HFFc6 (cell line): ENCODE results near the gene GMPPA. TPM values are rescaled to one million over a fixed set of nuclear protein-coding genes. Genes with fewer than 3 reads are reported as not detected.

Experiments
- DNase-seq: peaks from one replicate; pipeline ENCODE4 v3.0.0-alpha.2; 2018
- H3K27ac Mint-ChIP-seq: 2 replicates; pipeline ENCODE4 v1.8.0; 2020; ENCODE audit warnings: mild to moderate bottlenecking, mixed read lengths
- H3K27me3 Mint-ChIP-seq: 2 replicates; pipeline ENCODE4 v1.8.0; 2021; ENCODE audit warnings: mild to moderate bottlenecking, moderate library complexity, mixed read lengths; ENCODE audit not compliant: insufficient read depth
- H3K36me3 Mint-ChIP-seq: 2 replicates; pipeline ENCODE4 v1.8.0; 2021; ENCODE audit warnings: low read depth, mixed read lengths
- H3K4me1 Mint-ChIP-seq: 2 replicates; pipeline ENCODE4 v1.8.0; 2020; ENCODE audit warnings: low read depth, mixed read lengths
- H3K4me3 Mint-ChIP-seq: 2 replicates; pipeline ENCODE4 v1.8.0; 2020; ENCODE audit warnings: mild to moderate bottlenecking, moderate library complexity, mixed read lengths
- H3K9me3 Mint-ChIP-seq: 2 replicates; pipeline ENCODE4 v1.8.0; 2020; ENCODE audit warnings: mild to moderate bottlenecking, mixed read lengths
- total RNA-seq, 6 experiments: library from RNA; stranded (reverse); fragmentation: NEBNext Ultra II Directional; extraction: Animal tissue kit (Norgen Biotek cat#: 25700); gene quantifications; 2 replicates in 1 of 6; 3 replicates in 5 of 6; pipeline ENCODE4 v1.2.3, GENCODE V29; 2021
- TF ChIP-seq, protein P1 (sequence below): fragments of 200-600 bp; sonication (generic); IDR thresholded peaks from 2 replicates; pipeline ENCODE4 v1.5.0; 2021; ENCODE audit warnings: antibody characterized with exemption, mild to moderate bottlenecking

GMPPA gene
- total RNA-seq, 6 experiments from 2014 or later = 68.9 to 85.3 (median 74.1) TPM

DNA sequence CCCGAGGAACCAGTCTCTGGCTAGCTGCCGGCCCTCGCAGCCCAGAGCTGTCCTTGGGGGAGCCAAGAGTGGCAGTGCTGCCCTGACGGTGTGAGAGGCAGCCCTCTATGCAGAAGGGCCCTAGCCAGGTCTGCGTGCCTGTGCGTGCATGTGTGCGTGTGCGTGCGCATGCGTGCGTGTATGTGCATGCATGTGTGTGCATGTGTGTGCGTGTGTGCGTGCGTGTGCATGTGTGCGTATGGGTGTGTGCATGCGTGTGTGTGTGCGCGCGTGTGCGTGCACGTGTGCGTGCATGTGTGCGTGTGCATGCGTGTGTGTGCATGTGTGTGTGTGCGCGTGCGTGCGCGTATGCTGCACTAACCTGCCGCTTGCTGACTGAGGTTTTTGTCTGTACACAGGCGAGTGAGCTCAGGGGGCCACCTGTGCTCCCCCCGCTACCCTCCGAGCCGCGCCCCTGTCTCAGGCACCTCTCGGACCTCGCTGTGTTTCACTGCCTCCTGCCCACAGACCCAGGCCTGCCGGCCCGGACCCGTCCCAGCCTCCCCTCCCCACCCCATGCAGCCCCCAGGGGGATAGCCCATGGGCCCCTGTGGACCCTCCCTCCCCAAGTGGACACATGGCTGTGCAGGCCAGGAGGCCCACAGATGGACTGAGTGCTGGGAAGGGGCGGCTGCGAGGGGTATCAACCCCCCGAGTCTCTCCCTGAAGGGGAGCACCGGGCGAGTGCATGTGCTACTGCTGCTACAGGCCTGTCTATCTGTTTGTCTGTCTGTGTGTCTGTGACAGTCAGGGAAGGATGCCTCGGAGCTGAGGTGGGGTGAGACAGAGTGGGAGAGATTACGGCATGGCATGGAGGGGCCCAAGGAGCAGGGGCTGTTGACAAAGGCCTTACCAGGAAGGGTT lies 32.8 kb upstream of the GMPPA start:
- DNase-seq = no peak
- peaks cover 2% of the 10 kb centered on the region for H3K27me3 Mint-ChIP-seq
- TF ChIP-seq, protein P1, sequence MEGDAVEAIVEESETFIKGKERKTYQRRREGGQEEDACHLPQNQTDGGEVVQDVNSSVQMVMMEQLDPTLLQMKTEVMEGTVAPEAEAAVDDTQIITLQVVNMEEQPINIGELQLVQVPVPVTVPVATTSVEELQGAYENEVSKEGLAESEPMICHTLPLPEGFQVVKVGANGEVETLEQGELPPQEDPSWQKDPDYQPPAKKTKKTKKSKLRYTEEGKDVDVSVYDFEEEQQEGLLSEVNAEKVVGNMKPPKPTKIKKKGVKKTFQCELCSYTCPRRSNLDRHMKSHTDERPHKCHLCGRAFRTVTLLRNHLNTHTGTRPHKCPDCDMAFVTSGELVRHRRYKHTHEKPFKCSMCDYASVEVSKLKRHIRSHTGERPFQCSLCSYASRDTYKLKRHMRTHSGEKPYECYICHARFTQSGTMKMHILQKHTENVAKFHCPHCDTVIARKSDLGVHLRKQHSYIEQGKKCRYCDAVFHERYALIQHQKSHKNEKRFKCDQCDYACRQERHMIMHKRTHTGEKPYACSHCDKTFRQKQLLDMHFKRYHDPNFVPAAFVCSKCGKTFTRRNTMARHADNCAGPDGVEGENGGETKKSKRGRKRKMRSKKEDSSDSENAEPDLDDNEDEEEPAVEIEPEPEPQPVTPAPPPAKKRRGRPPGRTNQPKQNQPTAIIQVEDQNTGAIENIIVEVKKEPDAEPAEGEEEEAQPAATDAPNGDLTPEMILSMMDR = no peak
- H3K4me3 Mint-ChIP-seq = no peak overlapping the region
- H3K4me1 Mint-ChIP-seq = peaks cover 22% of the 10 kb centered on the region
- H3K27ac Mint-ChIP-seq = no peak overlapping the region
- H3K9me3 Mint-ChIP-seq = no peaks in the 10 kb centered on the region
- peaks cover 16% of the 10 kb centered on the region for H3K36me3 Mint-ChIP-seq

GRCh38 chr2:219466816-219467735 lies 31.6 kb upstream of the GMPPA start:
- no peaks in the 10 kb centered on the region for H3K9me3 Mint-ChIP-seq
- no peak for DNase-seq
- peaks cover 24% of the 10 kb centered on the region for H3K36me3 Mint-ChIP-seq
- no peak overlapping the region for H3K4me3 Mint-ChIP-seq
- H3K27me3 Mint-ChIP-seq = peaks cover 2% of the 10 kb centered on the region
- peak overlapping the region; percentile 58 for H3K27ac Mint-ChIP-seq
- TF ChIP-seq, protein P1 = no peak
- H3K4me1 Mint-ChIP-seq = peaks cover 15% of the 10 kb centered on the region

DNA sequence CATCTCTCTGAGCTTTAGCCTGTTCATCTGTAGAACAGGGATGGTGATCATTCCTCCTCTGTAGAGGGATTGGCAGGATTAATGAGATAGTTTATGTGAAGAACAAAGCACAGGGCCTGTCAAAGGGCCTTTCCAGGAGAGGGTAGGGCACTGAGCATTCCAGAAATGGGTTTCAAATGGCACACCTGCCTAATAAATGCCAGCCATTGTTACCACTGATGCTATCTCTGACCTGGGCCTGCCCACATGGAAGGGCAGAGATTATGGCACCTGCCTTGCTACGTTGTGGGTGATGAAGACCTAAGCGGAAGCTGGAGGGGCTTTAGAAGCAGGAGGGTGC lies 31.0 kb upstream of the GMPPA start:
- DNase-seq = no peak
- Mint-ChIP-seq H3K27me3 (peaks cover 2% of the 10 kb centered on the region), H3K9me3 (no peaks in the 10 kb centered on the region), H3K4me3 (no peak overlapping the region), H3K27ac (peak overlapping the region; percentile 17; the same call in 1 of the 2 replicates), H3K4me1 (peaks cover 15% of the 10 kb centered on the region), H3K36me3 (peaks cover 20% of the 10 kb centered on the region)
- TF ChIP-seq, protein P1 = no peak

- Mint-ChIP-seq H3K36me3 (peaks cover 16% of the 10 kb centered on the region; the same call in 1 of the 2 replicates), H3K4me1 (peaks cover 15% of the 10 kb centered on the region), H3K4me3 (no peak overlapping the region), H3K27ac (no peak overlapping the region), H3K27me3 (peaks cover 2% of the 10 kb centered on the region), H3K9me3 (no peaks in the 10 kb centered on the region)
- TF ChIP-seq, protein P1 = no peak
- DNase-seq = no peak
Measured at GRCh38 chr2:219468410-219469185, 30.1 kb upstream of the GMPPA start.

DNA sequence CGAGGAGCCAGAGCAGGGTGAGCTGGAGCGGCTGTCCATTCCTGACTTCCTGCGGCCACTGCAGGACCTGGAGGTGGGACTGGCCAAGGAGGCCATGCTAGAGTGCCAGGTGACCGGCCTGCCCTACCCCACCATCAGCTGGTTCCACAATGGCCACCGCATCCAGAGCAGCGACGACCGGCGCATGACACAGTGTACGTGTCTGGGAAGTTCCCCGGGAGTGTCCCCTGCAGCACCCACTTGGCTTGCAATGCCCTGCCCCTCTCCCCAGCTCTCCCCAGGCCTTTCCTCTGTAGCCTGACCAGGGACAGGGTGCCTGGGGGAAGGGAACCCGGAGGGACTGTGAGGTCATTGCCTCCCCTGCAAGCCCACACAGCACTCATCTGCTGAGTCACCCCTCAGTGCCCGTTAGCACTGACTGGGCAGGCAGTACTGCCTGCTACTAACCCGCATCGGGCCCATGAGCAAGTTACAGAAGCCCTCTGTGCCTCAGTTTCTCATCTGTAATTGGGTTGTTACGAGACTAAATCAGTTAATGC lies 29.4 kb upstream of the GMPPA start:
- no peaks in the 10 kb centered on the region for H3K9me3 Mint-ChIP-seq
- peaks cover 15% of the 10 kb centered on the region for H3K4me1 Mint-ChIP-seq
- H3K27me3 Mint-ChIP-seq = no peaks in the 10 kb centered on the region; the same call in none of the 2 replicates
- H3K4me3 Mint-ChIP-seq = no peak overlapping the region
- peak overlapping the region; percentile 57 for H3K27ac Mint-ChIP-seq
- TF ChIP-seq, protein P1 = no peak
- H3K36me3 Mint-ChIP-seq = peaks cover 16% of the 10 kb centered on the region; the same call in 1 of the 2 replicates
- peak; percentile 74 for DNase-seq
